HG02943 (cell line): Measurements from ENCODE around the gene DIDO1.

Experiments used
- ATAC-seq: cut with Tn5 transposase; IDR thresholded peaks from one replicate; pipeline ENCODE4 v1.9.1; 2021; ENCODE audit warnings: mild to moderate bottlenecking, low read depth, moderate library complexity; ENCODE audit not compliant: unreplicated experiment

Gene DIDO1

DNA sequence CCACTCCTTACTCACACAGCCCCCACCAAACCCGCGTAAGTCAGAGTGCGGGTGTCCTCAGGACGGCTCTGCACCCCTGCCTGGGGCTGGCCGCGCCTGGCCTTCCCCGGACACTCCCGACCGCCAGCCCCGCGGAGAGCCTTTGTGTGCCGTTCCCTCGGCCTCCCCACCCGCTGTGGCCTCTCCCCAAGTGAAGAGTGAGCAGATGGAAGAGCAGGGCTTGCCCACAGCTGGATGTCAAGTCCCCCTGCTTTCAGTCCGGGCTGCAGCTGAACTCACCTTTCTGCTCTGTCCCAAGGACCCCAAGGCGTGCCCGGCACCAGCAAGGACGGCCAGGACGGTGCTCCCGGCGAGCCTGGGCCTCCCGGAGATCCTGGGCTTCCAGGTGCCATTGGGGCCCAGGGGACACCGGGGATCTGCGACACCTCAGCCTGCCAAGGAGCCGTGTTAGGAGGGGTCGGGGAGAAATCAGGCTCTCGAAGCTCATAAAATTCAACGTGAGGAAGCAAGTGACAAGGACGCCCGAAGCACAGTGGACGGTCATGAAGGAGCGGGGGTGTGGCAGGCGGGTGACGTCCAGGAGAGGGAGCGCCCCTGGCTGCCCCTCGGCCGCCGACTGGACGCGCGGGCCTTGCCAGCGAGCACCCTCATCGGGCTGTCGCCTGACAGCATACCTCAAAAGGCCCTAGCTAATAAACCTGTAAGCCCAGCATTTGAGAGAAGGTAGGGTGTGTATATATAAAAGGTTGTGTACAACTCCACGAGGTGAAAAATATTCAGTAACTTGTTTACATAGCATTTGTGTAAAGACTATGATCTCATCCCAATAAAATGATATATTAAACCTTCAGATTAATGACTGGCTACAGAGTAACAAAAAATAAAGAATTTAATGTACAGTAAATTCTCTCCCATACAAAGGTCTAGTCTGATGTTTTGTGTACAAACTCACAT lies 85.8 kb downstream of the DIDO1 start:
- no peak for ATAC-seq

GRCh38 chr20:62839816-62840215 lies 86.5 kb downstream of the DIDO1 start:
- ATAC-seq = no peak

GRCh38 chr20:62839261-62839660 lies 87.0 kb downstream of the DIDO1 start:
- no peak for ATAC-seq

GRCh38 chr20:62838128-62838891 lies 88.0 kb downstream of the DIDO1 start:
- ATAC-seq = peak; percentile 63

DNA sequence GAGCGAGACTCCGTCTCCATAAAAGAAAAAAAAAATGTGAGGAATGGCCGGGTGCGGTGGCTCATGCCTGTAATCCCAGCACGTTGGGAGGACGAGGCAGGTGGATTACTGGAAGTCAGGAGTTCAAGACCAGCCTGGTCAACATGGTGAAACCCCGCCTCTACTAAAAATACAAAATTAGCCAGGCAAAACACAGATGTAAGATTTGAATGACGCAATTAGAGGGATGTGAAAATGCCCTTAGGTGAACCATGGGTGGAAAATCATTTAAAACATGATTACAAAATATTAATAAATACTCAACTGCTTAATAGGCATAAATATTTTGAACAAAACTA lies 88.5 kb downstream of the DIDO1 start:
- no peak for ATAC-seq

DNA sequence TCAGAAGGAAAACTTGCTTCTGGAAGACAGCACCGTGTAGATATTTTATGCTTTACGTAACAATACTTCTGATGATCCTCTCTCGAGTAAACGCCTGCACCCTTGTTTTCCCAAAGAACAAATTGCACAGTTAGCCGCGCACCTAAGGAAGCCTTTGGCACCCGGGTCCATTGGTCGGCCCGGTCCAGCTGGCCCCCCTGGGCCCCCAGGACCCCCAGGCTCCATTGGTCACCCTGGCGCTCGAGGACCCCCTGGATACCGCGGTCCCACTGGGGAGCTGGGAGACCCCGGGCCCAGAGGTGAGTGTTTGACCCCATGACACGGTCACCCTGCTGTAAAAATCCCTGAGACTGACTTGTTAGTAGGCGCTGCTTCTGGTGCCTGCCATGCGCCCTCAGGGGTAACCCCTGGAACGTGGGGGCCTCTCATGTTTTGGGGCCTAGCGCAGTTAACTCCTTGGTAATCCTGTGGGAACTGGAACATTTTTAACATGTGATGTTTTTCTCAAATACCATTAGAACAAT lies 89.3 kb downstream of the DIDO1 start:
- ATAC-seq = no peak

GRCh38 chr20:62835931-62836861 lies 90.1 kb downstream of the DIDO1 start:
- no peak for ATAC-seq

DNA sequence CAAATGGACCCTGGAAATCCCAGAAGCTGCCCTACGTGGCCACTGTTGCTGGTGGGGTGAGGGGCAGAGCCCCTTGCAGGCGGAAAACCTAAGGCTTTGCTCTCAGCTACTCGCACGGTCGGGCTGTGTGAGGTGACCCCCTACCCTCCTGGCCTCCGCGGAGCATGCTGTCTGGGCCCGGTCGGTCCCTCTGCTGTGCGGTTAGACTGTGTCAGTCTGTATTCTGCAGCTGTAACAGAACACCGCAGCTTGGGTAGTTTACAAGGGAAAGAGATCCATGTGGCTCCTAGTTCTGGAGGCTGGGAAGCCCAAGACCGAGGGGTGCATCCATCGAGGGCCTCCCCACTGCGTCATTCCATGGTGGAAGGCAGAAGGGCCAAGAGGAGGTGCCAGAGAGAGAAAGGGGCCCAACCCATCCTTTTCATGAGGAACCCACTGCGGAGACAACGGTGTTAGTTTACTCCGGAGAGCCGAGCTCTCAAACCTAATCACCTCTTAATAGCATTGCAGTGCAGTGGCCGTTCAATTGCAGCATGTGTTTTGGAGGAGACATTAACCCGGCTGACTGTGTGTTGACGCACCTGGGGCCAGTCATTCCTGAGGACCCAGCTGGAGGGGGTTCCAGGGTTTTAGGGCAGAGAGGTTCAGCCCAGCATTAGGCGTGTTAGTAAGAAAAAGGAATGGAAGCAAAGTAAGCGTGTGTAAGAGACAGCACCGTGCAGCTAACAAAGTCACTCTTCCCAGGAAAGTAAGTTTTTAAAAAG lies 91.2 kb downstream of the DIDO1 start:
- no peak for ATAC-seq

DNA sequence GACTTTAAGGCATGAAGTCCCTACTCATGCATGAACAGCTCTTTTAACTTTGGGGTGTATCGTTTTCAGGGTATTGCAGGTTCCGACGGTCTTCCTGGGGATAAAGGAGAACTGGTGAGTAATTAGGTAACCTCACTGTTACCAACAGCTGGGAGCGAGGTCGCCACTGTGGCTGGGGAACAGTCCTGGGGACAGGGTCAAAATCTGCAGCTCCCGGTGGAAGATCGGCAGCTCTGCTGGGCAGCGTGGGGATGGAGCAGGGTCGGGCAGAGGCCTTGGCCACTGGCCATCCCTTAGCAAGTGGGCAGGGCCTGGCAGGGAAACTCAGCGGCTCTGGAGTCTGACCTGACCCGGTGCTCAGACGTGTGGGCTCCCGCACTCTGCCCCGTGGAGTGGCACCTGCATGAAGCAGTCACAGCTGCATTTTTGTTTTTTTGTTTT lies 93.3 kb downstream of the DIDO1 start:
- ATAC-seq = no peak

GRCh38 chr20:62832212-62832922 lies 93.9 kb downstream of the DIDO1 start:
- ATAC-seq = no peak

DNA sequence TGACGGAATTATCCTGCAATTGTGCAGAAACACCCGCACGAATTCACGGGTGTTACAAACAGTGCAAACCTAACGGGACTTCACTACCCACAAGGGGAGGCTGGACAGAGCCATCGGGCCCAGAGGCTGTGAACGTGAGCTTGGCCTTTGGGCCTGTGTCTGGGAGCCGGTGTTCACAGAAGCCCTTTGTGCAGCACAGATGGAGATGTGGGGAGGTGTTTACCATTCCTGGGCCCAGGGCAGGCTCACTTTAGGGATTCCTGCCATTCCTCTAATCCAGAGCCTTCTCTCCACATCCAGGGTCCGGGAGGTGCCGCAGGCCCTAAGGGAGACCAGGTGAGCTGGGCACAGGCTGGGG lies 94.5 kb downstream of the DIDO1 start:
- ATAC-seq = no peak

DNA sequence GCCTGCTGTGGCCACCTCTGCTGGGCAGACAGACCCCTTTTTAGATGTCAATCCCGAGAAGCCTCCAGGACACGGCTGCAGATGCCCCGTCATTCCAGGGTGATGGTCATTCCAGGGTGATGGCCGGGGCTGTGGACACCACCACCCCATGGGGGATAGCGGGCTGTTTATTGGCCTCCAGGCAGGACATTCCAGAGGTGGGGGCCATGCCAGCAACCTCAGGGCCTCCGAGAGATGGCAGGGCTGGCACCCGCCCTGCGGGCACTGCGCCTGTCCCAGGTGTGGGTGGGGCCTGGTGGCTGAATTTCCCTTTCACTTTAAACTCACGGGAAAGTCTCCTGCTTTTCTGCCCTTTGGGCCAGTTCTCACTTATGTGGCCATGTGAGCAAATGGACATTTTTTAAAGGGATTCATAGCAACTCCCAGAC lies 94.9 kb downstream of the DIDO1 start:
- ATAC-seq = no peak

DNA sequence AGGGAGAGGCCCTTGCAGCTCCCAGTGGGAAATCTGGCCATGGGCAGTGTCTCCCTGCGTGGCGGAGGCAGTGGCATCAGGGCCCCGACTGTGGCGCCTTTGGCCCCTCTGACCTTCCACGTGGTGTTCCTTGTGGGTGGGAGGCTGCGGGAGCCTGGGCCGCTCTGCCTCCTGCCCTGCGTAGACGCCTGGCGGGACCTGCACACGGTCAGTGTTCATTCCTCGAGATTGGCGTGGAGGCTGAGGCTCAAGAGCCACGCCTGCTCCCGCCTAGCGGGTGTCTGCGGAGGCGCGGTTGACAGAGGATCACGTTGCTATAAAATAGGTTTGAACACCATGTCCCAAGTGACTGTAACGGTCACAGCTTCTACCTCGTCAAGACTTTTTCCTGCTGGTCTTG lies 95.5 kb downstream of the DIDO1 start:
- no peak for ATAC-seq

- ATAC-seq = no peak
These were observed 96.1 kb downstream of the DIDO1 start for GRCh38 chr20:62830251-62830650.

- ATAC-seq = no peak
These were observed 96.8 kb downstream of the DIDO1 start for GRCh38 chr20:62829231-62830230.

- no peak for ATAC-seq
These were observed 97.6 kb downstream of the DIDO1 start for GRCh38 chr20:62828511-62829230.

- no peak for ATAC-seq
These were observed 98.3 kb downstream of the DIDO1 start for GRCh38 chr20:62828051-62828450.
